ENCODE data around the gene RPTOR.
"Not testable (repeated sequence)": the region's sequence is repeated elsewhere in the genome, so short reads cannot be mapped to it uniquely, and the experiment has no call there.

RPTOR gene

DNA sequence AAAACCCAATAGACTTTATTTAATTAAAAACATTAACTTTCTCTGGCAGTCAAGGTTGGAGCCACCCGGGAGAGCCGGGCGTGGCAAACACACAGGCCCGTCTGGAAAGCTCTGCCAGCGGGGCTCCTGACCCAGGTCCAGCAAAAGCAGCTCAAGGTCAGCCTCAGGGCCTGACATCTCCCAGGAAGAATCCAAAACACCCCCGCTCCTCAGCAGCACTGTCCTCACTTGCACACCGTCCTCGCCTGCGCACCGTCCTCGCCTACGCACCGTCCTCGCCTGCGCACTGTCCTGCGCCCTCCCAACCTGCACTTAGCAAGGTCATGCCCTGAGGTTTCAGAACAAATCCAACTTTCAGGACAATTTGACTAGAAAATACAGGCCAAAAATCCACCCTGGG lies 31.4 kb upstream of the RPTOR start:
- DNase-seq, result no peak

DNA sequence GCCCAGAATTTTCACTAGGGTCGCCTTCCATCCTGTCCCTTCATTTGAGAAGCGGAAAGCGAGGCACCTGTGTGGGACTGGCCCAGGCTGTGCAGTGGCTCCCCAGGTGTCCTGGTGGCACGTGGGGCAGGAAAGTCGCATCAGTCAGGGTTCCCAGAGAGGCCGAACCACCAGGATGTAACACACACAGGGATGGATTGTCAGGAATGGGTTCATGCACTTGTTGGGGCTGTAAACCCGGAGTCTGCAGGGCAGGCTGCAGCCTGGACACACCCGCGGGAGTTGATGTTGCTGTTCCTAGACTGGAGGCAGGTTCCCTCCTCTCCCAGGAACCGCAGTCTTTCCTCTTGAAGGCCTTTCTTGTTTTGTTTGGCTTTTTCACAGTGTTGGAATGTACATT lies 30.7 kb upstream of the RPTOR start:
- DNase-seq, result no peak

DNA sequence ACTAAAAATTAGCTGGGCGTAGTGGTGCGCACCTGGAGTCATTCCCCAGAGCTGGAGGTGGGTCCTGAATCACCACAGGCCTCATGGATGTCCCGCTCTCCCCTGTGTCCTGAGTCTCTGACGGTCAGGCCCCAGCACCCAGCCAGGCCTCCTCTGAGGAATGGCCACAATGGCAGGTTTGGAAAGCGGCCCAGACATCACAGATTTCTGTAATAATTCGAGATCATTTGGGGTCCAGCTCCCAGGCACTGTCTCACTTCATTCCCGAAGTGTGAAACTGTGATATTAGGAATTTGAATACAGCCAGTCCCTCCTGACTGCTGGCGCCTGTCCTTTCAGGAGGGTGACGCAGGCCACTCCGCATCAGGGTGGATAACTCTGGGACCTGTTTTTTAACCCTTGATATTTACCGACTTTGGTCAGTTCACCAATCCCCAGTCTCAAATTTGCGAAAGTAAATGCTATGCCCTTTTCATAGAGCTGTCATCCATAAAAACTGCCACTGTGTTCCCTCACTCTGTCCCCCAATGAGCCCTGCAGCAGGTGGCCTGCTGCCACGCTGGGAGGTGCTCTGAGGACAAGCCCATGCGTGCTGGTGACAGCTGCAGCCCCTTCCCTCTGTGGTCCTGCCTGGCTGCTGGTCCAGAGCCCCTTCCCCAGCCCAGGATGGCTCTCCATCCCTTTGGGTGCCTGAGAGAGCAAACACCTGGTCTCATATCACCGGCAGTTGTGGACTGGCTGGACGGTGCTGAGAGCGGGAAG lies 28.3 kb upstream of the RPTOR start:
- DNase-seq, result no peak

DNA sequence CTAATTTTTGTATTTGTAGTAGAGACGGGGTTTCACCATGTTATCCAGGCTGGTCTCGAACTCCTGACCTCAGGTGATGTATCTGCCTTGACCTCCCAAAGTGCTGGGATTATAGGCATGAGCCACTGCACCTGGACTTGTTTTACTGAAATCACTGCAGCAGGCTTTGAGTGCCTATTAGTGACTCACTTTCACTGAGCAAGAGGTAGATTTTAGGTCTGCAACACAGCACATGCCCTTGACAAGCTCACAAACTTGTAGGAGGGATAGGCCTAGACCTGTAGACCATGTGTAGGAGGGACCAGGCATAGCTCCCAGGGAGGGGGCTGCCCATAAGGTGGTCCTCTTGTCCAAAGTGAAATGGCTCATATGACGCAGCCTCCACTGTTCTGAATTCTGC lies 27.0 kb upstream of the RPTOR start:
- no peak for DNase-seq

DNA sequence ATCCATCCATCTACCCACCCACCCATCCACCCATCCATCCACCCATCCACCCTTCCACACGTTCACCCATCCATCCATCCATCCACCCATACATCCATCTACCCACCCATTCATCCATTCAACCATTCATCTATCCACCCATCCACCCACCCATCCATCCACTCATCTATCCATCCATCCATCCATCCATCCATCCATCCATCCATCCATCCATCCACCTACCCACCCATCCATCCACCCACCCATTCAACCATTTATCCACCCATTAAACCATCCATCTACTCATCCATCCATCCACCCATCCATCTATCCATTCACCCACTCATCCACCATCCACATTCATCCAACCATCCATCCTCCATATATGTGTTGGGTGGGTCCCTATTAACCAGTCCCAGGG lies 26.2 kb upstream of the RPTOR start:
- no peak for DNase-seq

DNA sequence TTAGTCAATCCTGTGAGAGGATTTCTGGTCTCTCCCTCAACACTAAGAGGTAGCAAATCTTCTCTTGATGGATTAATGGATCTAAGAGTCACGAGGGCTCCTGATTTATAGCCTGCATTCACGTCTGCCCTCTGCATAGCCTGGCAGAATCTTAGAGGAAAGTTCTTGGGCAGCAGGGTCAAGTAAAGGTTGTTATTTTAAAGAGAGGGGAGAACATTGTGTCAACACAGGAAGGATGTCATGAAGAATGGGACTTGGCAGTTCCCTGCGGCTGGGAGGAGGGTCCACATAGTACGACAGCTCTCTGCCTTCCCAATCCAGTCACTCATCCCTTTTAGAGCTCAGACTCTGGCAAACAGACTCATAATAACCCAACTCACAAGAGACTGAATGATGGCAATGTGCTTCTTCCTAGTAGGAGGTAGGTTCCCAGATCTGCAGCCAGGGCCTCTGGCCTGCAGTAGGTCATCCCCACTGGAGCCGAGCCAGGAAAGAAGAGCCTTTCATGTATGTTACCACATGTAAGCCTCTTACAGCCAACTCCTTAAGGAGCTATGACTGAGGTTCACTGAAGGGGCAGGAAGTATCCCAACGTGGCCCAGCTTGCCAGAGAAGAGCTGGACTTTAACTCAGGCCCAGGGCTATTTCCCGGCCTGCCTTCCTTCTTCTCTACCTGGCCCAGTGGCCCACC lies 25.4 kb upstream of the RPTOR start:
- no peak for DNase-seq

DNA sequence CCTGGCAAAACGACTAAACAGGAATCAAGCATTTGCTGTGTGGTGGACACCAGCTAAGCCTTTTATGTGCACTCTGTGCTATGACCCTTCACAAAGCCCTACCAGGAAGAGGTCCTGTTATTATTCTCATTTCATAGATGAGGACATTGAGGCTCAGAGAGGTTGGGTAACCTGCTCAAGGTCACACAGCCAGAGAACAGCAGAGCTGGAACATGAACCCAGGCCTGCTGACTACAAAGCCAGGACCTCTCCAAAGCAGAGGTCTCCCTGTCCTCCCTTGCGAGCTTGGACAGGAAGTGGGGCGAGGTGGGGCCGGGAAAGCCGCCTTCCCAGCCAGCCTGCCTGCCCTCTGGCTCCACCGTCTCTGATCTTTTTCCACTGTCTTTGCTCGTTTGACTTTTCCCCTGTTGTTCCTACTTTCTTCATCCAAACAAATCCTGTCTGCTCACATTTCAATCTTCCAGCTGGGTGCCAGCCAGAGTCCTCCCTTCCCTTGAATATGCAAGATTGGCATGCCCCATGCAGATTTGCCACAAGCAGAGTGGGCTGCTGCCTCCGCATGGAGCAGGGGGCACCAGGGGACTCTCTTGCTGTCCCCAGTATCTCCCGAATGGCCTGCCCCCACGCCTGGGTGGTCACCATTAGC lies 23.7 kb upstream of the RPTOR start:
- no peak for DNase-seq

DNA sequence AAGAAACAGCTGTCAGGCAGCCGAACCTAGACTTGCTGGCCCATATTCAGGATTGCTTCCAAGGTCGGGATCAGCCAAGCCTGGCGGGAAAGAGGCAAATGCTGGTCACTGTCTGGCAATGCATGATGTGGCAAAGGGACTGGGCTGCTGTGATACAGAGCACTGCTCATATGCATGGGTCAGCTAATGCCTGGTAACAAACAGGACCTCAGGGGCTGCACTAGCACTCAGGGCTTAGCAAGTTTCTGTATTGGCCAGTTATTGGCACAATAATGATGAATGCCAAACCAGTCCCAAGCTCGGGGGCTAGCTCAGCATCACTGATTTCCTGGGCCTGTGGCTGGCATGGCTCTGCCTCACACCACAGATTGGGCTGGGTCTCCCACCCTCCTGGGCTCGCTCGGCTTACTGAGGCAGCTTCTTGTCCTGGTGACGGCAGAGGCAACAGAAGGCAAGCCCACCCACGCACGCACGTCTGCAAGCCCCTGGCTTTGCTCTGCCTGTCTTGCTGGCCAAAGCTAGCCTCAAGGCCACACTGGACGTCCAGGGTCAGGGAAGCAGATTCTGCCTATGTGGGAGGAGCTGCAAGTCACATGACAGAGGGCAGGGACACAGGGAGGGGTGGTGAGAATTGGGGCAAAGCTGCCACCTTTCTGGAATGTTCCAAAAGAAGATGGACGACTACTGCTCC lies 21.4 kb upstream of the RPTOR start:
- no peak for DNase-seq

DNA sequence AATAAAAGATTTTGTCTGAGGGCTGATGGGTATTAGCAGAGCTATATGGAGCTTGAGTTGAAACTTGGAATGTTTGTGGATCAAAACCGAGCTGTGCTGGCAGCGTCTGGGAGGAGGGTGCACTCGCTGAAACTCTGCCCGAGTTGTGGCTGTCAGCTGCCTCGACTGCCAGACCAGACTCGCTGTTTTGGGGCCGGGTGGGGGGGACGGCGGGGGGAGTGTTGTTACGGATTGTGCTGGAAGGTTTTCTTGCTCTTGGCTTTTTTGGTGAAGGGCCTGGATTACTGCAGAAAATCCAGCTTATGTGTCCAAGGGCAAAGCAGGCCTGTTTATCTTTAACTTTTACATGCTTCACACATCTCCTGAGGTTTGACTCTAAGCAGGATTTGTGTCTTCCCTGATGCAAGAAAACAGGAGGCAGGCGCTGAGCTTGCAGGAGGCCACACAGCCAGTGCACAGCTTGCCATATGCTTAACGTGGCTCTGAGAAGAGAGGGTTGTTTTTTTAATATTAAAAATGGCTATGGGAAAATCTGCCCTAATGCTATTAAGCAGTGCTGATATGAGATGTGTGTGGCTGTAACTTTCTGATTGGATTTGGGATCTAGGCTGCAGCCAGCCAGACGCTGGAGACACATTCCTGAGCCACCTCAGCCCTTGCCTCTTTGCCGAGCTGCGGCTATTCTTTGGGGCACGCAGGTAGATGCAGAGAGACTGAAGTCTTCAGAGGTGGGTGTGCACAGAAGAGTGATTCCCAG lies 20.5 kb upstream of the RPTOR start:
- DNase-seq, result no peak

DNA sequence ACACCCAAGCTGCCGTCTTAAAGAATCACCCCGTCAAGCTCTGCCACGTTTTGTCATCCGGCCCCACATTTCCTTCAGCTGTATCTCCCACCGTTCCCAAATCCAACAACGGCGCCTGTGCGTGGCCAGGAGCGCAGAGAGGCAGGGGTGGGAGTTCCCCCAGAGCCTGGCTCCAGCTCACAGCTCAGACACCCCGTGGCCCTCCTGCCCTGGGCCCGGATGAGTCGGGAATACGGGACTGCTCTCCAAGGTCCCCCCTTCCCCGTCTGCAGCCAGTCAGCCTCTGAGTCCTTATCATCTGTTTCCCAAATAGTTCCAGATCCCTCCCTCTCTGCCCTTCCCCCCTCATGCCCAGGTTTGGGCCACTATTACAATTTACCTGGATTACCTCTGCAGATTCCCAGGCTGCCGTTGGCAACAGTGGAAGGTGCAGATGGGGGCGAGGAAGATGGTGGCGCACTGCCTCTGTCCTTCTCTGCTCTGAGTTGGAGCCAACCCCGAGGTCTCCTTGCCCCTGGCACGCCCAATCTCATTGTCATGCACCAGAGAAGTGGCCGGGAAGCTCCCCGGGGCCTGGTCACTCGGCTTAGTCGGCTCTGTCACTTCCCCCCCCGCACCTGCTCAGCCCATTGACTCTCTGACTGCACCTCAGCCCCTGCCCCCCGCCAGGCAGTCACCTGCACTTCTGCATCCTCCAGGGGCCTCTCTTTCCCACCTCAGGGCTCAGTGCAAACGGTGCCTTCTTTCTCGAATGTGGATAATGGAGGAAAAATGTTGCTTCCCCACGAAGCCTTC lies 18.3 kb upstream of the RPTOR start:
- DNase-seq, result no peak

DNA sequence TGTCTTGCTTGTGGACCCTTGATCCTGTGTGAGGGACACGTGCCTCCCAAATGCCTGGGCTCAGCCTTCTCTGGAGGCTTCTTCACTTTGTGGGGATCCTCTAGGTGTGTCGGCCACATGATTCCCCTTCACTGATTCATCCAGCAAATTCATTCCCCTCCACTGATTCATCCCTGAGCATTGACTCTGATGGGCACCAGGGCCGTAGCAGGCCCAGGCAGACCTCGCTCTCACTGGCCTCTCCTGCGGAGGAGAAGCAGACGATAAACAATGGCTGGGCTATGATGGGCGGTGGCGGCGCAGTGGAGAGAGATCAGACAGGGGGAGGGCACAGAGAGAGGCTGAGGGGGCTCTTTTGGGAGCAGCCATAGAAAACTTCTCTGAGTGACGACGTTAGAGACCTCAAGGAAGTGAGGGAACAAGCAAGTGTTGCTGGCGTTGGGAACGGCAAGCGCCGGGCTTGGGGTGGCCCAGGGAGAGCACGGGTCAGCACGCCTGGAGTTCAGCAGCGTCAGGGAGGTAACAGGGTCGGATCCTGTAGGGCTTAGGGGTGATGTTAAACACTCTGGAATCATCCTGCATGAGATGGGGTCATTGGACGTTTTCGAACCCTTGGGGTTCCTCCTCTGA lies 17.5 kb upstream of the RPTOR start:
- DNase-seq, result no peak

DNA sequence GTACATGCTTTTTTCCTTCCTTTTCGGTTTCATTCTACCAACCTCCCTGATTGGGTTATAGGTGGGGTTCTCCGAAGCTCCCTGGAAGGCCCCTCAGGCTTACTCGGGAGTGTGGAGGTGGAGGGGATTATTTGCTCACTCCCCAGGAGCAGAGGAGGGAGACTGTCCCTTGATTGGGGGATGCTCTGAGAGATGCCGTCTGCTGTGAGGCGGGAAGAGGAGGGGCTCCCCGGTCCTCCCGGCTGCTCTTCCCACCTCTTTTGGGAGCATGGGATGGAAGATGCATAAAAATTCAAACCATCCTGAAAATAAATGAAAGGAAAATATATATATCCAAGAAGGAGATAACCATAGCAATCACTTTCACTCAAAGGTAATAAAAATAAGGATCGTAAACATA lies 16.1 kb upstream of the RPTOR start:
- no peak for DNase-seq

DNA sequence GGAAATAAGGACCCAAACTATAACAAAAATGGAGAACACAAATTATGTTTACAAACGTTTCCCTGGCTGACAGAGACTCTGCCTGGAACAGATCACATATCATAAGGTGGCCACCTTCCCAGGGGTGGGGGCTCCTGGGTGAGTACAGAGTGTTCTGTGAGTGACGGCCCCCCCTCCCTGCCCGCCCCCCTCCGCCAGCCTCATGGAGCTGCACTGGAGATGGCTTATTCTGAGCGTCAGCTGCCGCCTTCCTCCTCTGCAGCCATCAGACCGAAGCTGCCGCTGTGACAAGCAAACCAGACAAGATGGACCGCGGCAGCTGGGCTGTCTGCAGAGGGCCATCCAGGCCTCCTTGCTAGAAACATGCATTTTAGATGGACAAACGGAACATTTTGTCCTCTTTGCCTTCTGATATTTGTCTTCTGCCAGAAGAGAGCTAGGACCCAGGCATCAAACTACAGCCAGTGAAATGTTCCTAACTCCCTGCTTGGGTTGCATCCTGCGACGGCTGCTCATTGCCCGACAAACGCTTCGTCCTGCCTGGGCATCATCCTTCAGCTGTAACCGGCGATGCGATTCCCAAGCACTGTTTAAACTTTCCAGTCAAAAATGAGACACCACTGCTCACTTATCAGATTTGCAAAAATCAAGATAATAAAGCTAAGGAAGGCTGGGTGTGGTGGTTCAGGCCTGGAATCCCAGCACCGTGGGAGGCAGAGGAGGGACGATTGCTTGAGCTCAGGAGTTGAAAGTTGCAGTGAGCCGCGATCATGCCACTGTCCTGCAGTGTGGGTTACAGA lies 15.3 kb upstream of the RPTOR start:
- DNase-seq, result no peak

DNA sequence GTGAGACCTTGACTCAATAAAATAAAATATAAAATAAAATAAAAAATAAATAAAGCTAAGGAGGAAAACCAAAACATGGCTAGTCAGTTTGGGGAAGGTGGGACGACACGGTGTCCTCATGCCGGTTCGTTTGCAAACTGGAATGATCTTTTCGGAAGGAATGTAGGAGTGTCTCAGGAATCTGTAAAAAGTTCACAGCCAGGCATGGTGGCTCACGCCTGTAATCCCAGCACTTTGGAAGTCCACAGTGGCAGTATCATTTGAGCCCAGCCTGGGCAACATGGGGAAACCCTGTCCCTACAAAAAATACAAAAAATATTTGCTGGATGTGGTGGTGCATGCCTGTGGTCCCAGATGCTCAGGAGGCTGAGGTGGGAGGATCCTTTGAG lies 14.7 kb upstream of the RPTOR start:
- DNase-seq, result no peak

DNA sequence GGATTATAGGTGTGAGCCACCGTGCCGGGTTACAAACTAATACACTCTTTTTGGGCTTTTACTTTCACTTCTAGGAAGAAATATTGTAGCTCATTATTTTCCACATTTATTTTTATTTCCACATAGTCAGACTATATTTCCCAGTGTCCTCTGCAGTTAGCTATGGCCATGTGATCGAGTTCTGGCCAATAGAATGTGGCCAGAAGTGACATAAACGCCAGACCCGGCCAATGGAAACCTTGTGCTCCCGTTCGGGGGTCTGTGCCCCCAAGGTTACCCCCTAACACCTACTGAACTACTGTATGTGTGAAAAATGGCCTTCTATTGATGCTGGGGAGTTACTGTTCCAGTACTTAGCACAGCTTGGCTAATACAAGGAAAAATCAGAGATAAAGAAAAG lies 13.2 kb upstream of the RPTOR start:
- DNase-seq, result no peak

DNA sequence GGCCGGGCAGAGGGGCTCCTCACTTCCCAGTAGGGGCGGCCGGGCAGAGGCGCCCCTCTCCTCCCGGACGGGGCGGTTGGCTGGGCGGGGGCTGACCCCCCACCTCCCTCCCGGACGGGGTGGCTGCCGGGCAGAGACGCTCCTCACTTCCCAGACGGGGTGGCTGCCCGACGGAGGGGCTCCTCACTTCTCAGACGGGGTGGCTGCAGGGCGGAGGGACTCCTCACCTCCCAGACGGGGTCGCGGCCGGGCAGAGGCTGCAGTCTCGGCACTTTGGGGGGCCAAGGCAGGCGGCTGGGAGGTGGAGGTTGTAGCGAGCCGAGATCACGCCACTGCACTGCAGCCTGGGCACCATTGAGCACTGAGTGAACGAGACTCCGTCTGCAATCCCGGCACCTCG lies 7.3 kb upstream of the RPTOR start:
- DNase-seq, result not testable (repeated sequence)

DNA sequence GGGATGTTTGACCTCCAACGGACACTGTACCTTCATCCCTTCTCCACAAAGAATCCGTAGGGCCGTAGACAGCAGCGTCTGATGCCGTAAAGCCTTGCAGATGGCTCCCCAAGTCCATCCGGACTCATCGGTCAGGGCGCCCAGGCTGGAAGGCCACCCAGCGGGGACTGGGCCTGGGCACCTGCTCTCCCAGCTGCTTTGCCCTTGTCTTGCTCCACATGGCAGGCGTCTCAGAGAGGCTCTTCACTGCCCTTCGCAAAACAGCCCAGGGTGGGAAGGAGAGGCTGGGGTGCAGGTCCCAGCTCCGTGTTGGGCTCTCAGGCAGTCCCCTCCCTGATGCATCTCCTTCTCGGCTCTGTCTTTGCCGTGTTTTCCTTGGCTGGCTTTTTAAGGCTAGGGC lies 6.2 kb upstream of the RPTOR start:
- DNase-seq, result no peak

DNA sequence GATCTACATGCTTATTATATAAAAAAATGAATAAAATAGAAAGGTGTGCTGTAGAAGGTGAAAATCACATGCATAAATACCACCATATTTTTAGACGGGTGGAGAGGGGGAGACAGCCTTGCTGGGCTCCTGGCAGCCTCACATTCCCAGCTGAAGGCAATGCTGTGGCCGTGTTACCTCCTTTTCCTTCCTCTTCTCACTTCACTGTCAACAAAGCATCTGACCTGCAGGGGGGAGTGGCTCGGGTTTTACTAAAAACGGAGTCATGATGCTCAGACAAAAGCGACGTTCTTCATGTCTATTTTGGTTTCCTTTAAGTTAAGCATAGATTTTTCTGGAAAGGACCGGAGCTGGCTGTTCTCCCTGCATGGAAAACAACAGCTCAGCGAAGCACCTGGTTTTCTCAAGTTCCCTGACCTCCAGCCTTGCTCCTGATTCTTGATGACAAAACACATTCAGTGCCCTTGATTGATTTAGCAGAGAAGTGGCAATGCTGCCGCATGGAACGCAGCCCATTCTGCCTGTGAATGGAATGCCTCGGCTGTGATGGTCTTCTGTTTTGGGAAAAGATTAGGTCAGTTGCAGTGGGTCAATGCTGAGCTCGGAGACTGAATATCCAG lies 5.5 kb upstream of the RPTOR start:
- no peak for DNase-seq

DNA sequence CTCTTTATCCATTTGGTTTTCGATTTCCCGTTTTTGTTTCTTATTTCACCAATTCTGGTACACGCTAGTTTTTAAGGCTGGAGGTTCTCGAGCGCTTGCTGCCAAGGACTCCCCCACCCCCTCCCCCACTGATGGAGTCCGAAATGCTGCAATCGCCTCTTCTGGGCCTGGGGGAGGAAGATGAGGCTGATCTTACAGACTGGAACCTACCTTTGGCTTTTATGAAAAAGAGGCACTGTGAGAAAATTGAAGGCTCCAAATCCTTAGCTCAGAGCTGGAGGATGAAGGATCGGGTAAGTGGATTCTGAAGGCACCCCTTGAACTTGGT lies 825 bp downstream of the RPTOR start:
- DNase-seq, result no peak

DNA sequence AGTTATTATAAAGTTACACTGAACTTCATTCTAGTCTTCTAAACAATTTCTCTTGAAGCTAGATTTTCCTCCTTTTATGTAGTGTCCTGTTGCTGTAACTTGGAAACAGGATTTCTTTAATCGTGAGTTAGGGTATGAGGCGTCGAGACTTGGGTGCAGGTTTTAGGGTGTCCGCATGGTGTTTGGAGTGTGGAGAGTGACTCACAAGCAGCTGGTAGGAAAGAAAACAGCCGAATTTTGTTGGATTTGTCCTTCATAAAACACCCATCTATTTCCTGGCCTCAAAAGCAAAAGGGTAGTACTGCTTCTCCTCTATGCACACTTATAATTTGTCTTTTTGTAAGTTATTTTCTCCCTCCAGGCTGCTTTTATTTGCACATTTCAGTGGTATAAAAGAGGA lies 1.6 kb downstream of the RPTOR start:
- no peak for DNase-seq

All from NCI-H1417 treated with DMSO at 0.1 percent for 48 hours (cell line).